Uterus (tissue), 2 donors: ENCODE measurements around the gene BMP6.

Experiments used
- CTCF ChIP-seq, 4 experiments: fragments of 200-600 bp in 2 of 4; fragments of 450-650 bp in 2 of 4; sonication (generic) in 2 of 4; IDR thresholded peaks; one replicate each; pipeline ENCODE4 v1.5.1; 2016 to 2019; ENCODE audit warnings: antibody characterized with exemption in 4 of 4, mild to moderate bottlenecking in 2 of 4, moderate library complexity in 1 of 4
- POLR2A ChIP-seq, 2 donors: fragments of 450-650 bp; IDR thresholded peaks; one replicate each; pipeline ENCODE4 v1.6.1; 2016; ENCODE audit warnings: antibody characterized with exemption in 2 of 2, mild to moderate bottlenecking in 1 of 2, moderate library complexity in 1 of 2

GRCh38 chr6:7894262-7895124, 168.6 kb downstream of the BMP6 start:
- no peak for TF ChIP-seq POLR2A (IDR thresholded peaks at IDR 0.05)
- no peak for TF ChIP-seq CTCF (IDR thresholded peaks at IDR 0.05)
